NCI-H226 (cell line): ENCODE measurements around the gene FBLN2.
A peak's percentile ranks its signal among the peaks of the same experiment; 100 is the strongest.
"Not testable (repeated sequence)": the region's sequence is repeated elsewhere in the genome, so short reads cannot be mapped to it uniquely, and the experiment has no call there.

Source experiments
- DNase-seq: peaks from one replicate; pipeline ENCODE4 v3.0.0-alpha.2; 2015

The FBLN2 gene

DNA sequence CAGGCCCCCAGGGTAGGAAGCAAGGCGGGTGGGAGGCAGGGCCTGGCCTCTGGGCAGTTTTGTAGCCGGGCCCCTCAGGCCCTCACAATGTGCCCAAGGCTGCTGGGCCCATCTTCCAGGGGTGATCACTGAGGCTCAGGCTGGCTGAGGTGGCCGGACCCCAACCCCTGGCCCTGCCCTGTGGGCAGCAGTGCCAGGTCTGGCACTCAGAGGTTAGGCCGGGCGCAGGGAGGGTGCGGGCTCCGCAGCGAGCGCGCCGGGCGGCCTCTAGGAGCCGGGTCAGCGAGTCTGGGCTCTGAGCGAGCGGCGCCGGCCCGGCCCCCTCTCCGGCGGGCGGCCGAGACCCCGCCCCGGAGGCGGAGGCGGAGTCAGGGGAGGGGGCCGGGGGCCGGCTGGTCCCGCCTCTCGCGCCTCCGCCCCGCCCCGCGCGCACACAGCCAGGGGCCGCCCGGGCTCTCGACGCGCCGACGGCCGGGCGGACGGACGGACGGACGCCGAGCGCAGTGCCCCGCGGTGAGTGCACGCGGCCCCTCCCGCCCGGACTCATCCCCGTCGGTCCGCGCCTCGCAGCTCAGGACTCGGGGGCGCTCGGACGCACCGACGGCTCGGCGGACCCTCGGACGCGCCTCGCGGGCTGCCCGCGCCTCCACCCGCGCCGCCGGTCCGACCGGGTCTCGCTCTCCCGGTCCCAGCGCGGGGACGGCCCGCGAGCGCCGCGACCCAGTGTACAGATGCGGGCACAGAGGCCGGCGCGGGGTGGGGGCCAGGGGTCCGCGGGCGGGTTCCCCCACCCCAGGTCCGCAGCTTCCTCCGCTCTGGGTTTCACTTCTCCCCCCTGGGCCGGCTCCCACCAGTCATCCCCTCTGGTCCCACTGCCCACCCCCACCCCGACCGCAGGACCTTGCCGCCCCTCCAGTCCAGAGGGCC lies at the start of gene FBLN2:
Gene FBLN2 (plus strand): TSS at position 430 of the 927 bp plus-strand sequence. CDS start 21,231 bp downstream, outside the sequence.
- no peak for DNase-seq

DNA sequence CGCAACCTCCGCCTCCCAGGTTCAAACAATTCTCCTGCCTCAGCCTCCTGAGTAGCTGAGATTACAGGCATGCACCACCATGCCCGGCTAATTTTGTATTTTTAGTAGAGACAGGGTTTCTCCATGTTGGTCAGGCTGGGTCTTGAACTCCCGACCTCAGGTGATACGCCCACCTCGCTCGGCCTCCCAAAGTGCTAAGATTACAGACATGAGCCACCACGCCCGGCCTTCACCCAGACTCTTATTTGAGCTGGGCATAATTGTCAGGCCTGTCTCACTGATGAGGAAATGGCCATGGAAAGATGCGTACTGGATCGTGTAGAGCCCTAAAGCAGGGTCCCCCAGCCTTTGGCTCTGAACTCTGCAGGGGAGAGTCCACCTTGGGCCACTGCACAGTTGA lies 49.7 kb upstream of the FBLN2 start:
- DNase-seq: not testable (repeated sequence)

DNA sequence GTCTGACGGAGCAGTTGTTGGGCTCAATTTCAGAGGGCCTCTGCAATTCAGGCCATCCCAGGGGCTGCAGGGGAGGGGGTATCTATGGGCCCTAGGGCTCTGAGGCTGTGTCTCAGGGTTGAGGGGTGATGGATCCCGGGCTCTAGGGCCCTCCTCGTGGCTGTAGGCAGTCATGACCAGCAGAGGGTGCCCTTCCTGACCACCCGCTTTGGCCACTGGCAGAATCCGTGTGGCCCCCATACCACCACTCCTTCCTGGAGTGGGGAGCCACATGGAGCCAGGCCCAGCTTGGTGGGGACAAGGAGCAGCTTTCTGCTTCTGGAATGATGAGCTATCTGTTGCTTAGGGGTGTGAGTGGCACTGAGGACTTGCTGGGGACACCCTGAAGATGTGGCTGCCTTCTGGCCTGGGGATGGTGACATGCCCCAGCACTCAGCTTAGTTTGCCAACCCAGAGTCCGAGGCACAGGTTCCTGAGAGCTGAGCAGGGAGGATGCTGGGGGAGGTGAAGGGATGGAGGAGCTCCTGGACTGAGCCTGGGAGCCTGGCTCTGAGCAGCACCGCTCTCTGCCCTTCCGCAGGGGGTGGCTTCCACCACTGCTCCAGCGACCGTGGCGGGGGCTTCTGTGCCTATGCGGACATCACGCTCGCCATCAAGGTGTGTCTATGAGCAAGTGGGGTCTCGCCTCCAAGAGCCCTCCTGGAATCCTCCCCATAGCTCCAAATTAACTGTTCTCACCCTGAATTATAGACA lies 48.6 kb upstream of the FBLN2 start:
- no peak for DNase-seq

DNA sequence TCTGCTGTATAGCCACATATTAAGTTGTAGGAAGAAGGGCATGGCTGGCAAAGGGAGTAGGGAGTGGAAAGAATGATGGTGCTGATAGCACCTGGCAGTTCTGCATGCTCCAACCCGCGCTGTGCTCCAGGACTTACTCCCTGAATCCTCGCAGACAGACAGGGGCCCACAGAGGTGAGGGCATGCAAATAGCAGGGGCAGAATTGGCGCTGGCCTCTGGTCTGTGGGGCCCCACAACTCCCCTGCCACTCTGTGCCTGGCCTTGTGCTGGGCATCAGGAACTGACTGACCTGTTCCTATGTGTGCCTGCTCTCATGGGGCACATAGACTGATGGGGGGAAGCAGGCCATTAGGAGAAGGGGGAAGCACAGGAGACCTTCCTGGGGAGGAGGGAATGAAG lies 47.9 kb upstream of the FBLN2 start:
- DNase-seq: no peak

DNA sequence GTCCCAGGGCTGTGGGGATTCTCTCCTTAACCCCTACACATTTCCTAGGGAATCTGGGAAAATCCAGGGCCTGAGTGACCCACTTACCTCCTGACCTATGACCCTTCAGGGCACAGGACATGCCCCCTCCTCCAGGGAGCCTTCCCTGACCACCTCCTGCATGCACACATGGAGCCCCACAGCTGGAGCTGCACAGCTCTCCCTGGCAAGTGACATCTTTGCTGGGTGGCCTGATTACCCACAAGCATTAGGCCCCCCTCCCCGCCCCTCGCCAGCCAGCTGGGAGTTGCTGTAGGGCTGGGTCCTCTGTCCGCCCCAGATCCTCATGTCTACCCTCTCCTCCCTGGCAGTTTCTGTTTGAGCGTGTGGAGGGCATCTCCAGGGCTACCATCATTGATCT lies 47.4 kb upstream of the FBLN2 start:
- DNase-seq: no peak

DNA sequence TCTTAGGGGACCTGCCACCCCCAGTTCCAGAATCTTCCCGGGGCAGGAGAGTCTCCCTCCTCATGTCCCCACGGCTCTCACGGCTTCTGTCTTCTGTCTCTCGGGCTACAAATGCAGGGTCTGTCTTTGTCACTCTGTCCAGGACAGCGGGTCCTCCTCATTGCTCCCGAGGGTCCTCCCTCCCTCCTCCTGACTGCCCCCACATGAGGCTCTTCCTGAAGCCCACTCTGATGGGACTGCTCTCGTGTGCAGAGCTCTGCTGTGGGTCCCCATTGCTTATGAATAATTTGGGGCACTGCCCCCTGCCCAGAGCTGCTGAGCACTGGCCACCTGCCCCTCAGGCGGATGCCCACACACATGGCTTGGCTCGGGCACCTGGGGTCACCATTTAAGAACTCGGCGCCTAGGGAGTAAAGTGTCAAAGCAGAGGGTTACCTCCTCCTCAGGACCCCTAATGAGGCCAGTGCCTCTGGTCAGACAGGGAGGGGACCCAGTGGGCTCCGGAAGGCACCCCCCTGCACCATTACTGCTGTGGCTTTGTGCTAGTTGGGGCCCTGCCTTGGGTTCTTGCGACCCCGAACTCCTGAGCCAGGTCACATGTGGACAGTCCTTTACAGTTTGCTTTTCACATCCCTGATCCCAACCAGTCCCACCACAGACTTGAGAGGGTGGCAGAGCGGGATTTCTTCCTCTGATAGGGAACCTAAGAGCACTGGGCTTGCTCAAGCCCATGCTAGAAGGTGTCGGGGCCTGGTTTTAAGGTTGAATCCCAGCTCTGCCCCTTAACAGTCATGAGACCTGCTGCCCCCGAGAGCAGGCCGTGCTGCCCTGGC lies 46.8 kb upstream of the FBLN2 start:
- DNase-seq: no peak

DNA sequence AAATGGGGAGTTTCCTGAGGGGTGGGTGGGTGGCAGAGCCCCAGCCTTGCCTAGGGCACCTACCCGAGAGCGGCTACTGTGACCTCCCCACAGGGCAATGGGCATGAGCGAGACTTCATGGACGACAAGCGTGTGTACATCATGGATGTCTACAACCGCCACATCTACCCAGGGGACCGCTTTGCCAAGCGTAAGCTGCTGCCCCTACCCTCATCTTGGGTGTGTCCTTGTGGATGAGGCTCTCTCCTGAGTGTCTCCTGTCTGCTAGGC lies 46.2 kb upstream of the FBLN2 start:
- no peak for DNase-seq

DNA sequence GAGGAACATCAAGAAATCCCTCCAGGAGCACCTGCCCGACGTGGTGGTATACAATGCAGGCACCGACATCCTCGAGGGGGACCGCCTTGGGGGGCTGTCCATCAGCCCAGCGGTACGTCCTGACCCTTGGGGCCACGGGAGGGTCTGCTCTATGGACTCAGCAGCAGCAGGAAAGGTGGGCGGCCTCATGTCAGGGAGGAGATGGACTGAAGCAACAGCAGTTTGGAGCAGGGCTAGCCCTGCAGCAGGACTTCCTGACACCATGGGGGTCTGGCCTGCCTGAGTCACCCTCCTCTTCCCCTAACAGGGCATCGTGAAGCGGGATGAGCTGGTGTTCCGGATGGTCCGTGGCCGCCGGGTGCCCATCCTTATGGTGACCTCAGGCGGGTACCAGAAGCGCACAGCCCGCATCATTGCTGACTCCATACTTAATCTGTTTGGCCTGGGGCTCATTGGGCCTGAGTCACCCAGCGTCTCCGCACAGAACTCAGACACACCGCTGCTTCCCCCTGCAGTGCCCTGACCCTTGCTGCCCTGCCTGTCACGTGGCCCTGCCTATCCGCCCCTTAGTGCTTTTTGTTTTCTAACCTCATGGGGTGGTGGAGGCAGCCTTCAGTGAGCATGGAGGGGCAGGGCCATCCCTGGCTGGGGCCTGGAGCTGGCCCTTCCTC lies 44.6 kb upstream of the FBLN2 start:
- DNase-seq: peak; percentile 20

DNA sequence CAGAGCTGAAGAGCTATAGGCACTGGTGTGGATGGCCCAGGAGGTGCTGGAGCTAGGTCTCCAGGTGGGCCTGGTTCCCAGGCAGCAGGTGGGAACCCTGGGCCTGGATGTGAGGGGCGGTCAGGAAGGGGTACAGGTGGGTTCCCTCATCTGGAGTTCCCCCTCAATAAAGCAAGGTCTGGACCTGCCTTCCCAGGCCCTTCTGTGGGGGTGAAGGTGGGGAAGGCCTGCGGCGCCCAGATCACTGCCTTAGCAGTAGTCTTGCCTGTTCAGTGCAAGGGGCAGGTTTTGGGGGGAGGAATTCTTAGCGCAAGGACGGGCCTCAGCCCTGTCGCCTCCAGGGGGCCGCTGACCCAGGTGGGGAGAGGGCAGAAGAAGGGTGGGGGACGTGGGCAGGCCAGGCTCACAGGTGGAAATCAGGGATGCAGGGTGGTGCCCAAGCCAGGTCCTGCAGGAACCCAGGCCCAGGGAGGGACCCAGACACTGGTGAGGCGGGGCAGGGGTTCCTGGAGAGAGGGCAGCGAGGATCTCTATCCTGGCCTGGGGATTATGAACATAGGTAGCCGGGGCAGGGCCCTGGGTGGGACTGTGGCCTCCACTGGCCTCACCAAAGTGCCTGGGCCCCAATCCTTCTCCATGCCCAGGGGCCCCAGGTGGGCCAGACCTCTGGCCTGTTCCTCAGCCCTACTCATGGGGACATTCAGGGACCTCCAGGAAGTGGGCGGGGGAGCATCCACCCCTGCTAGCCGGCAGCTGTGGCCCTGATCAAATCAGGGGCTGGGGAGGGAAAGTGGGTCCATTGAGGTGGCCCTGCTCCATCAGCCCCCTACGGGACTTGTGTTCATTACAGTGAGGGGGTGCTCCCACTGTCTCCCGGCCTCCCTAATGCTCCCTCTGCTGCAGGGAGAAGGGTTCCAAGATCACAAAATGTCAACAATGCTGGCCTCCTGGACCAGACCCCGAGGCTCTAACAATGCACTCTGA lies 43.5 kb upstream of the FBLN2 start:
- no peak for DNase-seq

DNA sequence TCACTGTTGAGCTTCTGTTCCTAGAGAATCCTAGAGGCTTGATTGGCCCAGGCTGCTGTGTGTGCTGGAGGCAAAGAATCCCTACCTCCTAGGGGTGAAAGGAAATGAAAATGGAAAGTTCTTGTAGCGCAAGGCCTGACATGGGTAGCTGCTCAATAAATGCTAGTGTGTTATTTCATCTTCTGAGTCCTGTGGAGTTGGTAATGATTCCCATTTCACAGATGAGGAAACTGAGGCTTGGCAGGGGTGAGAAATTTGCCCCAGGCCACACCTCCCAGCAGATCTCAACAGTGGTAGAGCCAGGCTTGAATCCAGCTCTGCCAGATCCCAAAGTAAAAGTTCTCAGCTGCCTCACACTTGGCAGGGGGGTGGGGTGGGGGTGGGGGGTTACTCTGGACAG lies 42.7 kb upstream of the FBLN2 start:
- no peak for DNase-seq

DNA sequence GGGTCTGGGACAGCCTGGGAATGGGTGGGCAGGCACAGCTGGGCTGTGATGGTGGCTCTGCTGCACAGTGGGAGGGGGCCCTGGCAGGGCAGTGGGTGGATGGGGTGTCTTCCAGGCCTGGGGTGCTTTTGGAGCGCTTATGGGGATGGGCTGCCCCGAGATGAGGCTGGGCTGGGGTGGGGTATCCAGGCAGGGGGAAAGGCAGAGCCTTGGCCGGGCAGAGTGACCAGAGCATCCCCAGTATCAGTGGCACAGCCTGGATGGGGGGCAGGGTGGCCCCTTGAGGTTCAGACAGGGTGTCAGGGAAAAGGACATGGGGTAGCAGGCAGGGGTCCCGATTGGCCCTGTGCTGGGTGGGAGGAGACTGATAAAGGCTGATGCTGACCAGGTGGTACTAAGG lies 42.2 kb upstream of the FBLN2 start:
- no peak for DNase-seq

DNA sequence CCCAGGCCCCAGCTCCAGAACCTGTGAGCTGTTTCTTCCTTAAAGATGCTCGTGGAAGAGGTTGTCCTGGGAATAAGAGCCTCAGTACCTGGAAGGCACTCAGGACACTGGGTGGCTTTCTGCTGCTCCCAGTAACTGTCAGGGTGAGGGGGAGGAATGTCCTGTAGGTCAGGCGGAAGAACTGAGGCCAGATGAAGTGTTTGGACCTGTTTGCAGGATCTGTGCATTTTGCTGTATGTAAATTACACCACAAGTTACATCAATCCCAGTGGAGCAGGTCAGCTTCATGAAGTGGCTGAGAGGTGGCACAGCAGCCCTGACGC lies 41.7 kb upstream of the FBLN2 start:
- DNase-seq: no peak

DNA sequence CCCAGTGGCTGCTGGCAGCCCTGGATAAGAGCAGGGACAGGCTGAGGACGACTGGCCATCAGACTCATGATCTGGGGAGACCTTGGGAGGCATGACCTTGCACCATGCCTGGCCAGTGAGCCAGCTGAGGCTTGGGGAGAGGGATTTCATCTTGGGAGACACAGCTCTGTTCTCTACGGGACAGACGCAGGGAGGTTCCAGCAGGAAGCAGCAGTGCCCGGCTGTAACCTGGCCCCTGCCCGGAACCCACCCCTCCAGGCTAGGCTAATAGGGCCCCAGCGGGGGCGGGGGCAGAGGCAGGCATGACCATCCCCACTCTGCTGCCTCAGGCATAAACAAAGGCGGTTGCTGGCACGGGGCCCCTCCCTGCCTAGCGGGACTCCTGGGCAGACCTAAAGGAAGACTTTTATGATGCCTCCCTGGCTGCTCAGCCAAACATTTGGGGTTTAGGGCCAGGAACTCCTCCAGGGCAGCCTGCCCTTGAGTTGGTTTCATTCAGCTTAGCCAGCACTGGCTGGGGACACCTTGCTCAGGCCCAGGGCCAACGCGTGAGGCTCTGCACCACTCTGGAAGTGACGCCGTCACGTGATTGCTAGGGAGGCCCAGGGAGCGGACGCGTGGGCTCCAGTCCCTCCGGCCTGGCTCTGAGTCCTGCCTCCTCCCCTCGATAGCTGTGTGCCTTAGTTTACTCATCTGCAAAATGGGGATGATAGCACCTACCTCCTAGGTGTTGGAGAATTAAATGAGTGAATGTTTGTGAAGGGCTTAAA lies 41.2 kb upstream of the FBLN2 start:
- DNase-seq: peak; percentile 23

DNA sequence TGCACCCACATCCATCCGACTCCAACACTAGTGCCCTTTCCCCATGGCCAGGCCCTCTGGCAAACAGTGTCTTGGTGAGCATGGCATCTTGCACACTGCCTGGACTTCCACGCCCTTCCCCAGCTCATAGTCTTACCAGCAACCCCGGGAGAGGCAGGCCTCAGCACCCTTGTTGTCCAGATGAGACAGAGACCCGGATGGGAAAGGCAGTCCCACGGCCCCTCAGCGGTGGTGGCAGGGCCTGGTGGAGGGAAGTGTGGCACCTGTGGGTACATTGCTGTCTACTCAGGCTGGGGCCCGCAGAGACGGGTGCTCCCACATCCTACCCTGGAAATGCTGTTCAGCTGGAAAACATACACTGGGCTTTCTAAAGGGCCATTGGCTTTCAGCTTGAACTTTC lies 40.4 kb upstream of the FBLN2 start:
- no peak for DNase-seq

DNA sequence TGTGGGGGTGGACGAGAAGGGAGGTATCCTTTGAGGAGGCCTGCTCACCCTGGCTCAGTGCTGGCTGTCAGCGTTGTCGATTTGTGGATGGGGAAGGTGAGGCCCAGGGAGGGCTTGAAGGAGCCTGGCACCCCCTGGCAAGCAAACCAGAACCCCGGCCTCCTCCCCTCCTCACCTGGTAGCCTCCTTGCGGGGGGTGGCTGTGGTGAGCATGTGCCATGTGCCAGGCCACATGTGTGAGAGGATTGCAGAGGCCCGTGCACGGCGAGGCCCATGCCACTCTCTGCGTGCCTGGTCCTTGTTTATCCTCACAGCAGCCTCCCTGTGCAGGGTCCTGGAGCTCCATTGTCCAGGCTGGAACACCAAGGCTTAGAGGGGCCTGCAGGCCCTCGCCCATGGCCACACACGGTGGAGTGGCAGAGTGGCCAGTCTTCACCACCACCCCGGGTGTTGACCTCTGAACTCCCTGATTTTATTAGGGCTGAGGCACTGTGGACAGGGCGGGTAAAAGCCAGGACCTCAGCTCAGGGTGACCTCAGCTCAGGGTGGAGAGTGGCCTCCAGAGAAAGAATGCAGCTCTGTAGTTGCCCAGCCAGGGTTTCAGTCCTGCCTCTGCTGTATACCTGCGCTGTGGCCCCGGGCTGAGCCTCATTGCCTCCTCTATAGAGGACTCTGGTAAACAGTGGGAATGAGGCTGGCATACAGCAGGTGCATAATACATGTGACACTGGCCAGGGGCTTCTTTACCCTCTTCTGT lies 39.7 kb upstream of the FBLN2 start:
- no peak for DNase-seq

DNA sequence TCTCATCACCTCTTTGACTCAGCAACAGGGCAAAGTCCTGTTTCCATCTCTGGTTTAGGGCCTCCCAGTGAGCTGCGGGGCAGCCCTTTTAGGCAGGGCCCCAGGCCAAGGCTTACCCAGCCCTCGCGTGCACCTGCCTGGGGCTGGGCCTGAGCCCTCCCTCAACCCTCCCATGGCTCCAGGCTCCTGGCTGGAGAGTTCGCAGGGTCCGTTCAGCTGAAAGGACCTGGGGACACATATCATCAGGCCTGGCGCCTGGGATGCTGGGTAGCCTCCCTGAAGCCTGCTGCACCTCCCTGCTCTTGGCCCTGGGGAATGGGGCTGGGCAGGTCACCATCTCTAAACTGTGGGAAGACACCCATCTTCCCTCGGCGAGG lies 39.1 kb upstream of the FBLN2 start:
- no peak for DNase-seq

DNA sequence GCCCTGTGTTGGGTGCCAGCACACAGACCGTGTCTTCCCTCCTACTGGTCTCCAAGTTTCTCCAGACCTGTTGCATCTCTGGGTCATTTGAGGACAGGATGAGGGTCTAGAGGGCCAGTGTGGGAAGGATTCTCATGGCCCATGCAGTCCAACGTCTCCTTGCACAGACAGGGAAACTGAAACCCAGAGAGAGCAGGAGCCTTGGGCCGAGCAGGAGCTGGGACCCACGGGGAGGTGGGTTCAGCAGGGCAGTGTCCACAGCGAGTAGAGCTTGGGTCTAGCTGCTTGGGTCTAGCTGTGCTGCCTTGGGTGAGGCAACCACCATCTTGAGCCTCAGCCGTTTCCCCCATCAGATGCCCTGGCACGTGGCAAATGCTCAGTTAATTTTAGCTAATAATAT lies 36.5 kb upstream of the FBLN2 start:
- no peak for DNase-seq

DNA sequence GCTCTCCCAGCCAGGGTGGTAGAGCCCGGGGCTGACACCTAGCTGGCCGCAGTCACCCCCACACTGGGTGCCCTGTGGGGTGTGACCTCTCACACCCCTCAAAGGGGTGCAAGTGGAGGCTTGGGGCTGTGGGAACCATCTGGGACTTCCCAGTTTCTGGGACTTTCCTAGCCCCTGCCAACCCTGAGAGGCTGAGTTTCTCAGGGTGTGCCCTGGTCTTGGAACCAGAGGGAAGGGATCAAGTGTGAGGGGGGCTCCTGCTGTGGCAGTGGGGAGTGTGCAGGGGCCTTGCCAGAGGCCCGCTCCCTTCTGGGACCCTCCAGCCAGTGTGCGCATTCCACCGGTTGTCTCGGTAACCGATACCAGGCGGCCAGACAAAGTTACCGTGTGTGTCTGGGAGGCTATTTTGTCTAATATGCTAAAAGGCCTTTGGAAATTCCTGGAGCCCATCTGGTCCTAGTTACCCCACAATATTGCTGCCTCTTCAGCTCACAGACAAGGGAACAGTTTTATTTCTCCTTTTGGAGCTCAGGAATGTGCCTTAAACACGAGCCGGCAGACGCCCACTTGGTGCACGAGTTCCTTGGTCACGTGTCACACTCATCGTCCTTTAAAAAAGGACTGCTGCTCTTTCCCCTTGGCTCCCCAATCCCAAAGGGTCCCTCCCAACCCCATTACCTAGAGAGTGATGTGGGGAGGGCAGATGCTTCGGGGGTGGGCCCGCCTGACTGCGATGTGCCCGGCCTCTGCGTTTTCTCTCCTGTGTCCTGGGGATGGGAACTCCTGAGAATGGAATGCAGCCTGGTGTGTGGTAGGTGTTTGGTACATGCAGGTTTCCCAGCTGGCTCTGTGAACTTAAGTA lies 35.6 kb upstream of the FBLN2 start:
- no peak for DNase-seq

DNA sequence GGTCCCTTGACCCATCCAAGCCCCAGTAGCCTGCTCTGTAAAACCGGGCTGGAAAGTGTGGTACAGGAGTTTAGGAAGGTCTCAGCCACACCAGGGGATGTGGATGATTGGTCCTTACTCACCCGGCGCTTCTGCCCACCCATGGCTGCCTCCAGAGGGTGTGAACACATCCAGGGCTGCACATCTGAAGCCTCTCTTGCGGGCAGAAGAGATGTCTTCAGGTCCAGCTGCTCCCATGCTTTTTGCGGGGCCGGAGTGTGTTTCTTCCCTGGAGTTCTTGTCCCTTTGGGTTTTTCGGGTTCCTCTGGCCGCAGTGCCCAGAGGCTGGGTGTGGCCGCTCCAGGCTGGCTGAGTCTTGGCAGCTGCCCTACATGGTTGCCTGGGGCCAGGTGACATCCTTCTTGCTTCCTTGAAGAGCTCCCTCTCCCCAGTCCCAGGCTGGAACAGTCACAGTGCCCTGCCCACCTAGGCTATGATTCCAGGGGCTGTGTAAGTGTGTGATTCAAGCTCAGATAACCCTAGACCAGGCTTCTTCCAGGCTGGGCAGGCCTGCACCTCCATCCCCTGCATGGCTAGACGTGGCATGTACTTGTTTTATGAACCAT lies 34.9 kb upstream of the FBLN2 start:
- DNase-seq: no peak
